GM23338 (cell line): ENCODE measurements around the gene TICAM2.

Experiments used
- CTCF ChIP-seq, 2 experiments: fragments of 200-600 bp in 1 of 2; sonication (generic) in 1 of 2; conservative IDR thresholded peaks; 2 replicates each; pipeline versions ENCODE4 v1.5.1 to v1.6.1; 2016 to 2017; ENCODE audit warnings: antibody characterized with exemption in 2 of 2, low read depth in 2 of 2, mild to moderate bottlenecking in 2 of 2, moderate library complexity in 1 of 2
- EZH2 ChIP-seq: fragments of 200-600 bp; sonication (generic); IDR thresholded peaks from one replicate; pipeline ENCODE4 v1.8.0; 2017; ENCODE audit warnings: antibody characterized with exemption, mild to moderate bottlenecking, low read depth; ENCODE audit not compliant: unreplicated experiment
- EZH2phosphoT487 ChIP-seq: fragments of 200-600 bp; sonication (generic); IDR thresholded peaks from one replicate; pipeline ENCODE4 v1.8.1; 2018; ENCODE audit warnings: antibody characterized with exemption; ENCODE audit not compliant: unreplicated experiment
- POLR2AphosphoS5 ChIP-seq: IDR thresholded peaks from 2 replicates; pipeline ENCODE4 v1.6.1; 2016; ENCODE audit warnings: antibody characterized with exemption, low read depth

DNA sequence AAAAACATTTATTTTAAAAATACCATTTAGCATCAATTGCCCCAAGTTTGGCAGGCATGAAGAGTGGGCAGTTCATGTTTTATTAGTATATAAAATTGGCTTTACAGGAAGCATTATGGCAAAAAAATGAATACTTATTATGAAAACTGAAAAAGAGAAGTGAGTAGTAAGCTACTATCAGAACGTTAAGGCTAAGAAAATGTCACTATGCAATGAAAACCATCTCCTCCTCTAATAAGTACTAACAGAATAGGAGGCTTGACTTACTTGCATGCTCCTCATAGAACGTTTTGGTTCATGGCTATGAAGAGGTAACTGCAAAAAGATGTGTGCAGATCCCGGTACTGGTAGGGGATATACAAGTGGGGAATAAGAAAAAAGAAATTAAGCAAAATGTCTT is 23.6 kb downstream of the TICAM2 start:
- TF ChIP-seq CTCF (conservative IDR thresholded peaks at IDR 0.05; ENCODE audit: low read depth in 2 of 2) (no peak), EZH2 (no peak), EZH2phosphoT487 (no peak), POLR2AphosphoS5 (no peak)
